Endothelial cell (in vitro differentiated cells): ENCODE results near the gene SLC6A5. TPM values are rescaled to one million over a fixed set of nuclear protein-coding genes. Genes with fewer than 3 reads are reported as not detected.

ENCODE experiments used
- DNase-seq: peaks from one replicate; pipeline ENCODE4 v3.0.0; 2021; ENCODE audit warnings: low spot score
- H3K27ac Mint-ChIP-seq: one replicate; pipeline ENCODE4 v1.8.0; 2021; ENCODE audit warnings: mixed read lengths, inconsistent platforms; ENCODE audit not compliant: unreplicated experiment
- H3K27me3 Mint-ChIP-seq: one replicate; pipeline ENCODE4 v1.8.0; 2021; ENCODE audit warnings: mild to moderate bottlenecking, moderate library complexity, mixed read lengths, inconsistent platforms; ENCODE audit not compliant: unreplicated experiment
- H3K36me3 Mint-ChIP-seq: one replicate; pipeline ENCODE4 v1.8.0; 2021; ENCODE audit warnings: mild to moderate bottlenecking, low read depth, mixed read lengths, inconsistent platforms; ENCODE audit not compliant: unreplicated experiment
- H3K4me1 Mint-ChIP-seq: one replicate; pipeline ENCODE4 v1.8.0; 2021; ENCODE audit warnings: mild to moderate bottlenecking, mixed read lengths, inconsistent platforms; ENCODE audit not compliant: unreplicated experiment
- H3K4me3 Mint-ChIP-seq: one replicate; pipeline ENCODE4 v1.8.0; 2021; ENCODE audit warnings: mild to moderate bottlenecking, mixed read lengths, inconsistent platforms; ENCODE audit not compliant: unreplicated experiment
- H3K9me3 Mint-ChIP-seq: one replicate; pipeline ENCODE4 v1.8.0; 2021; ENCODE audit warnings: mixed read lengths, inconsistent platforms; ENCODE audit not compliant: unreplicated experiment
- CTCF ChIP-seq: fragments of 200-600 bp; sonication (generic); IDR thresholded peaks from one replicate; pipeline ENCODE4 v1.5.0; 2021; ENCODE audit warnings: antibody characterized with exemption; ENCODE audit not compliant: unreplicated experiment
- total RNA-seq: library from RNA; stranded (reverse); fragmentation: NEBNext Ultra II Directional; extraction: Animal tissue kit (Norgen Biotek cat#: 25700); gene quantifications from one replicate; pipeline ENCODE4 v1.2.1, GENCODE V29; 2021; ENCODE audit not compliant: unreplicated experiment

SLC6A5 gene
- total RNA-seq, 1 donor from 2014 or later: not detected

GRCh38 chr11:20611892-20612291, 12.5 kb downstream of the SLC6A5 start:
- TF ChIP-seq CTCF: no peak
- peaks cover 2% of the 10 kb centered on the region for H3K4me1 Mint-ChIP-seq
- no peaks in the 10 kb centered on the region for H3K36me3 Mint-ChIP-seq
- peaks cover 5% of the 10 kb centered on the region for H3K27me3 Mint-ChIP-seq
- no peaks in the 10 kb centered on the region for H3K9me3 Mint-ChIP-seq
- no peak overlapping the region for H3K27ac Mint-ChIP-seq
- no peak for DNase-seq
- no peak overlapping the region for H3K4me3 Mint-ChIP-seq

DNA sequence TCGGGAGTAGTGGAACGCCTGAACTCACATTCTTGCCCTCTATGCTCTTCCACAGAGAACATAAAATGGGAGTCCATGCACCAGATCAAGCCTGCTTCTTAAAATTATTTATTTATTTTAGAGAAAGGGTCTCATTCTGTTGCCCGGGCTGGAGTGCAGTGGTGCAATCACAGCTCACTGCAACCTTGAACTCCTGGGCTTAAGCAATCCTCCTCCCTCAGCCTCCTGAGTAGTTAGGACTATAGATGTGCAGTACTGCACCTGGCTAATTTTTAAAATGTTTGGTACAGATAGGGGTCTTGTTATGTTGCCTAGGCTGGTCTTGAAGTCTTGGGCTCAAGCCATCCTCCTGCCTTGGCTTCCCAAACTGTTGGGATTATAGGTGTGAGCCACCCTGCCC, 13.0 kb downstream of the SLC6A5 start:
- Mint-ChIP-seq H3K4me1 (peaks cover 2% of the 10 kb centered on the region), H3K36me3 (no peaks in the 10 kb centered on the region), H3K9me3 (no peaks in the 10 kb centered on the region), H3K27me3 (peaks cover 5% of the 10 kb centered on the region), H3K4me3 (no peak overlapping the region), H3K27ac (no peak overlapping the region)
- no peak for DNase-seq
- TF ChIP-seq CTCF: no peak

DNA sequence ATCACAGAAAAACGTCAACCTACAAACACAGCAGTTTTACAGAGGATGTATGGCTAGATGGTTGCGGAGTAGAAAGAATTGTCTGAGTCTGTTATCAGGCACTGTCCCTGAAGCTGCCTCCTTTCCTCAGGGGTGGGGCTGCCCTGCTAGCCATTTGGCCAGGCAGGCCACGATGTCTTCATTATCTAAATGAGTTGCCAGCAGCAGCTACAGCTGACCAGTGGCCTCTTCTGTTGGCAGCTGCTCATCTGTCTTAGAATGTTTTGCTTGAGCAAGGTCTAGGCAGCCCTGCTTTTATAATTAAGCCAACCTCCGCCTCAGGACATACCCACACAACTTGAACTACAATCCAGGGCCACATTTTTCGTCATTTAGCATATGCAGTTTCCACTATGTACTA, 17.5 kb downstream of the SLC6A5 start:
- Mint-ChIP-seq H3K36me3 (no peaks in the 10 kb centered on the region), H3K27ac (no peak overlapping the region), H3K9me3 (no peaks in the 10 kb centered on the region), H3K4me3 (no peak overlapping the region), H3K4me1 (peaks cover 6% of the 10 kb centered on the region), H3K27me3 (peaks cover 3% of the 10 kb centered on the region)
- no peak for TF ChIP-seq CTCF
- no peak for DNase-seq

DNA sequence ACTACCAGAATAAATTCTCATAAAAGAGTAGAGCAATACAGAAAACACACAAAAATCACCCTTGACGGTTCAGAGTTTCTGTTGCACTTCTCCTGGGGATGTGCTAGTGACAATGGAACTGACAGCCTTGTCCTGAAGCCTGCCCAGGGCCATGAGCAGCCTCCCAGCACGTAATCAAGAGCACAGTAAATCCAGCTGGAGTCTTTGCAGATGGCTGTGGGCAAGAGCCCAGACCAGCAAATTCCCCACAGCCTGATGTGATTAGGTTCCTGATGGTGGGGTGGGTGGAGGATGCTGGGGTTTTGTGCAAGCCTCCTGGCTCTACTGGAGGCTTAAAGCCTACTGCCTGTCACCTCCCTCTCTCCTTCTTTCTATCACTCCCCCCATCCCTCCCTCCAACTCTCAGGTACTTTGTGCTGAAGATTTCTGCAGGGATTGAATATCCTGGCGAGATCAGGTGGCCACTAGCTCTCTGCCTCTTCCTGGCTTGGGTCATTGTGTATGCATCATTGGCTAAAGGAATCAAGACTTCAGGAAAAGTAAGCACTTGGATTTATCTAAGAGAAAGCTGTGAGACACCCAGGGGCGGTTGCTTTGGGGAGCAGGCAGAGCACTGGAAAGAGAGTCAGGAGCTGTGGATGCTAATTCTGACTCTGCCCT, 18.1 kb downstream of the SLC6A5 start:
- no peak for DNase-seq
- Mint-ChIP-seq H3K4me3 (no peak overlapping the region), H3K4me1 (peaks cover 6% of the 10 kb centered on the region), H3K9me3 (no peaks in the 10 kb centered on the region), H3K27me3 (peaks cover 3% of the 10 kb centered on the region), H3K27ac (no peak overlapping the region), H3K36me3 (no peaks in the 10 kb centered on the region)
- no peak for TF ChIP-seq CTCF

DNA sequence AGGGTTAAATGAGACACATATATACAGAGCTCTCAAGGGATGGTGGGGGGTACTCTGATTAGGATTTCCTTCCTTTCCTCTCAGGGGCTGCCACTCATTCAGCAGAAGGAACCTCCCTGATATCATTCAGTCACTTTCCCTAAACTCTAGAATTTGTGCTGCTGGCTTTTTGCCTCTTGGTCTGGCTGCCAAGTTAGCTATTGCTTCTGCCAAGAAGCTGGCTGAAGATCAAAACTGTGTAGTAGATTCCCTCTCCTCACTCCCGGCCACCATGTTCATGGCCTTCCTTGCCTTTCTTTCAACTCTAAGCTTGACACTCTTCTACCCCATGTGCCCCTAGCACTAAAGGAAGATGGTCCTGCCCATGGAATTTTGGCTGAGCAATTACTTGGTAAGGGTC, 18.7 kb downstream of the SLC6A5 start:
- Mint-ChIP-seq H3K36me3 (no peaks in the 10 kb centered on the region), H3K27ac (no peak overlapping the region), H3K4me1 (peaks cover 6% of the 10 kb centered on the region), H3K27me3 (peaks cover 3% of the 10 kb centered on the region), H3K4me3 (no peak overlapping the region), H3K9me3 (no peaks in the 10 kb centered on the region)
- DNase-seq: no peak
- no peak for TF ChIP-seq CTCF
